Measurements from ENCODE around the gene DAND5. TPM values are rescaled to one million over a fixed set of nuclear protein-coding genes. Genes with fewer than 3 reads are reported as not detected.
A peak's percentile ranks its signal among the peaks of the same experiment; 100 is the strongest.

DAND5 gene
- total and polyA plus RNA-seq, 9 of the 15 experiments (the other 6 are each of a cell fraction or from before 2014, with no cell fraction given) = 0.22 to 0.83 (median 0.60) TPM

DNA sequence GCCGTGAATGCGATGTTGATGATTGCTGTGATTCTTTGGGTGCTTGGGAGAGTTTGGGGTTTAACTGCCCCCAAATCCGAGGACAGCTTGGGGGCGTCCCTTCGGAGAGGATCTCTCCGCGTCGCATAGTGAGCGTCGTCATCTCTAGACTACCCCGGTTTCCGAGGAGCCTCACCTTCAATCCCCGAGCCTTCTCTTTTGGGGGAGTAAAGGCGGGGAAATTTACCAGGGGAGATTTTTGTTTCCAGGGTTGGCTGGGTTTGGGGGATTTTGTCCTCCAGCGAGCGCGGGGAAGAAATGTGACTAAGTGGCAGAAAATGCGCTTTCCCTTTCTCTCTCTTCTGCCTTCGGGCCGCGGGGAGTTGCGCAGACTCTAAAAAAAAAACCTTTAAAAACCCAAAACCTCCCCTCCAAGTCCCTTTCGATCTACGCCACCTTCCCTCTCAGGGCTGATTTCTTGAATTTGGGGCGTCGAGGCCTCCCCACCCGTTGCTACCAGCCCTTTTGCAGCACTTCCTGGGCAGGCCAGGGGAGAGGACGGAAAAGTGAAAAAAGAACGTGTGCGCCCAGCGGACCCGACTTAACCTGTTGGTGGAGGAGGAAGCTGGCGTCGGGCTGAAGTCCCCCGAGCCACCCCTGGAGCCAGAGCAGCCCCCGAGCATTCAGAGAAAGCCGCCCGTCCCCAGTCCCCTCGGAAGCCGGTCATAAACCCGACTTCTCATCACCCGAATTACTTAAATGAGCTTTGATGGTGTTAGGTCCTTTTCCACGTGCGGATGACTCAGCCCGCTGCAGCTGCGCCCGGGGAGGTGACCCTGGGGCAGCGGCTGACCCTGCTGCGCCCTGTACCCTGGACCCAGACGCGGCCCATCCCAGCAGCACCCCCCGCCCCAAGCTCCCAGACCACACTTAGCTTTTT, 43.6 kb downstream of the DAND5 start (continued):
- TF ChIP-seq, protein P1, sequence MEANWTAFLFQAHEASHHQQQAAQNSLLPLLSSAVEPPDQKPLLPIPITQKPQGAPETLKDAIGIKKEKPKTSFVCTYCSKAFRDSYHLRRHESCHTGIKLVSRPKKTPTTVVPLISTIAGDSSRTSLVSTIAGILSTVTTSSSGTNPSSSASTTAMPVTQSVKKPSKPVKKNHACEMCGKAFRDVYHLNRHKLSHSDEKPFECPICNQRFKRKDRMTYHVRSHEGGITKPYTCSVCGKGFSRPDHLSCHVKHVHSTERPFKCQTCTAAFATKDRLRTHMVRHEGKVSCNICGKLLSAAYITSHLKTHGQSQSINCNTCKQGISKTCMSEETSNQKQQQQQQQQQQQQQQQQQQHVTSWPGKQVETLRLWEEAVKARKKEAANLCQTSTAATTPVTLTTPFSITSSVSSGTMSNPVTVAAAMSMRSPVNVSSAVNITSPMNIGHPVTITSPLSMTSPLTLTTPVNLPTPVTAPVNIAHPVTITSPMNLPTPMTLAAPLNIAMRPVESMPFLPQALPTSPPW (CRISPR knock-in tag; IDR thresholded peaks at IDR 0.05) = peak; percentile 29; the same call in 1 of the 2 replicates
- TF ChIP-seq ESRRA (IDR thresholded peaks at IDR 0.05; ENCODE audit: borderline replicate concordance, low read depth) (peak; percentile 43; the same call in 1 of the 2 replicates), EP300 (IDR thresholded peaks at IDR 0.05; ENCODE audit: low read length) (0 out of 2 replicates have a peak, but pooled peaks have one; percentile 4), ZSCAN29 (IDR thresholded peaks at IDR 0.05) (no peak), MEF2D (tag; conservative IDR thresholded peaks at IDR 0.05; ENCODE audit: low read depth) (no peak), ZNF316 (IDR thresholded peaks at IDR 0.05) (peak; percentile 42; the same call in 1 of the 2 replicates), SIN3B (IDR thresholded peaks at IDR 0.05; ENCODE audit: low read depth) (no peak), POLR2G (IDR thresholded peaks at IDR 0.05; ENCODE audit: low read depth, low read length) (peak; percentile 41; the same call in 1 of the 2 replicates), JUND (IDR thresholded peaks at IDR 0.05; ENCODE audit: borderline replicate concordance, low read depth, low read length) (peak; percentile 96), JUND (tag; IDR thresholded peaks at IDR 0.05; ENCODE audit: borderline replicate concordance, low read depth, low read length) (peak; percentile 91; the same call in 2 of the 3 replicates), RCOR1 (IDR thresholded peaks at IDR 0.05; ENCODE audit: borderline replicate concordance in 1 of 2, low read depth in 2 of 2, low read length in 2 of 2) (peak in 1 of 2 experiments; percentile 57; a peak in 2 of 4 replicates), CTBP1 (IDR thresholded peaks at IDR 0.05; ENCODE audit: borderline replicate concordance) (no peak), GABPB1 (CRISPR knock-in tag; IDR thresholded peaks at IDR 0.05) (no peak), ARID1B (IDR thresholded peaks at IDR 0.05) (peak; percentile 58), ZFX (CRISPR knock-in tag; IDR thresholded peaks at IDR 0.05) (peak; percentile 32; the same call in 1 of the 2 replicates), ZKSCAN8 (CRISPR knock-in tag; IDR thresholded peaks at IDR 0.05) (no peak), TAF1 (IDR thresholded peaks at IDR 0.05; ENCODE audit: control insufficient read depth, extremely low read depth, insufficient read depth, low read length, severe bottlenecking) (no peak), NRF1 (conservative IDR thresholded peaks at IDR 0.05 in 1 of 2, IDR thresholded peaks at IDR 0.05 in 1 of 2) (peak; percentile 57 to 65), ZNF551 (CRISPR knock-in tag; IDR thresholded peaks at IDR 0.05) (no peak)
- TF ChIP-seq, protein P2, sequence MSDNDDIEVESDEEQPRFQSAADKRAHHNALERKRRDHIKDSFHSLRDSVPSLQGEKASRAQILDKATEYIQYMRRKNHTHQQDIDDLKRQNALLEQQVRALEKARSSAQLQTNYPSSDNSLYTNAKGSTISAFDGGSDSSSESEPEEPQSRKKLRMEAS (CRISPR knock-in tag; IDR thresholded peaks at IDR 0.05) = peak; percentile 78
- TF ChIP-seq, protein P3, sequence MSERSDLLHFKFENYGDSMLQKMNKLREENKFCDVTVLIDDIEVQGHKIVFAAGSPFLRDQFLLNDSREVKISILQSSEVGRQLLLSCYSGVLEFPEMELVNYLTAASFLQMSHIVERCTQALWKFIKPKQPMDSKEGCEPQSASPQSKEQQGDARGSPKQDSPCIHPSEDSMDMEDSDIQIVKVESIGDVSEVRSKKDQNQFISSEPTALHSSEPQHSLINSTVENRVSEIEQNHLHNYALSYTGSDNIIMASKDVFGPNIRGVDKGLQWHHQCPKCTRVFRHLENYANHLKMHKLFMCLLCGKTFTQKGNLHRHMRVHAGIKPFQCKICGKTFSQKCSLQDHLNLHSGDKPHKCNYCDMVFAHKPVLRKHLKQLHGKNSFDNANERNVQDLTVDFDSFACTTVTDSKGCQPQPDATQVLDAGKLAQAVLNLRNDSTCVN (CRISPR knock-in tag; IDR thresholded peaks at IDR 0.05) = no peak
- TF ChIP-seq, protein P4, sequence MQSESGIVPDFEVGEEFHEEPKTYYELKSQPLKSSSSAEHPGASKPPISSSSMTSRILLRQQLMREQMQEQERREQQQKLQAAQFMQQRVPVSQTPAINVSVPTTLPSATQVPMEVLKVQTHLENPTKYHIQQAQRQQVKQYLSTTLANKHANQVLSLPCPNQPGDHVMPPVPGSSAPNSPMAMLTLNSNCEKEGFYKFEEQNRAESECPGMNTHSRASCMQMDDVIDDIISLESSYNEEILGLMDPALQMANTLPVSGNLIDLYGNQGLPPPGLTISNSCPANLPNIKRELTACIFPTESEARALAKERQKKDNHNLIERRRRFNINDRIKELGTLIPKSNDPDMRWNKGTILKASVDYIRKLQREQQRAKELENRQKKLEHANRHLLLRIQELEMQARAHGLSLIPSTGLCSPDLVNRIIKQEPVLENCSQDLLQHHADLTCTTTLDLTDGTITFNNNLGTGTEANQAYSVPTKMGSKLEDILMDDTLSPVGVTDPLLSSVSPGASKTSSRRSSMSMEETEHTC (IDR thresholded peaks at IDR 0.05) = peak; percentile 35; the same call in 1 of the 2 replicates

Measured in K562 (cell line).